ENCODE data around the gene MATCAP1. TPM values are rescaled to one million over a fixed set of nuclear protein-coding genes. Genes with fewer than 3 reads are reported as not detected.
A peak's percentile ranks its signal among the peaks of the same experiment; 100 is the strongest.

MATCAP1 gene
- polyA plus RNA-seq, 1 donor from 2014 or later, result 0.56 TPM

DNA sequence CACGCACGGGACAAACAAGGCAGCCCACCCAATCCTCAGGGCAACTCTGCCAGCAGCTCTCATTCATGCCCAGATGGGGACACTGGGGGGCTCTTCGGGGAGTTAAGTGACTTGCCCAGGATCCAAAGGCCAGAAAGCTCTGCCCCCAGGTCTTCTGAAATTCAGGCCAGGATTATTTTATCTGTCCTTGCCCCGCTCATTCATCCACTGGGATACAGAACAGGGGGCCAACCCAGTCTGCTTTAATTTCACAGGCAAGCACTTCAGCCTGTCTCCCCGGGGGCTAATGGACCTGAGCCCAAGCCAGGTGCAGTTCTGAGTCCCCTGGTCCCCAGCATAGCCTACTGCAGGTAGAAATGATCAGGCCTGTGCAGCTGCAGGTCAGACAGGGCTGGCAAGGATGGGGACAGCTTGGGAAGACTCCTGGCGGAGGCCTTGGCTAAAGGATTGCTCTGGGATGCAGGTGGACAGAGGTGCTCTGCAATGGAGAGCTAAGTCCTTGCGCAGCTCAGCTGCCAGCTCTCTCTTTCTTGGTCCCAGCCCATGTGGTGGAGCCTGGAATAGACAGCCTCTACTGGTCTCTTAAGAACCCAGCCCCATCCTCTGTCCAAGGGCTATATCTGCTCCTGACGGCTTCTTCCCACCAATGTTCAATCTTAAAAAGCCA, 32.2 kb downstream of the MATCAP1 start:
- Mint-ChIP-seq H3K27ac (no peak overlapping the region), H3K4me3 (peak overlapping the region; percentile 69 to 83 (median 78)), H3K9me3 (no peaks in the 10 kb centered on the region), H3K27me3 (peaks cover 6% of the 10 kb centered on the region), H3K4me1 (peaks cover 5 to 16% (median 11%) of the 10 kb centered on the region in 3 donors), H3K36me3 (peaks cover 2% of the 10 kb centered on the region)

DNA sequence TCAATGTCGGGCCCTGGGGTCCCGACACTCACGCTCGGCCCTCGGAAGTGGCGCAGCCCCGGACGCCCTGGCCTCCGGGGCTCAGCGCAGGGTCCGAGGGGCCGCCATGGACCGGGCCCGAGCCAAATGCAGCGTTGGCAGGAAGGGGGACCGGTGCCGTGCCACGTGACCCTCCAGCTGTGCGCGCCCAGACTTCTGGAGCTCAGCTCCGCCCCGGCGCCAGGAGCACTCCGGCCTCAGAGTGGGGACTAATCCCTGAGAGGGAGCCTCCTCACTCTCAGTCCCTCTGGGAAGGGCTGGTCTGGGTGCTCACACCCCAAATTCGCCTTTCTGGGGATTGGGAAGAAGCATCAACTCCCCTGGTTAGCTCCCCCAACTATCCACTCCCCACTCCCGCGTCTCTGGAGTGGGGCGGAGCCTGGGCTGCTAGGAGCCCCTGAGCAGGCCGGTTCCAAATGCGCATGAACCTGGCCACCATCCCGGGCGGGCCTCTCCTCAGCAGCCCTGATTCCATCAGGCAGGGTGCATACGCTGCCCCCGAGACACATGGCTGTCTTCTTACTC, 32.8 kb downstream of the MATCAP1 start, which contains the start of gene B3GNT9:
Gene B3GNT9, minus strand, starts transcription at position 166 of the 564 bp plus-strand sequence. CDS start 513 bp downstream, outside the sequence.
- H3K36me3 Mint-ChIP-seq, result peaks cover 2% of the 10 kb centered on the region
- H3K4me1 Mint-ChIP-seq, result peaks cover 5 to 11% (median 5%) of the 10 kb centered on the region in 3 donors
- H3K9me3 Mint-ChIP-seq, result no peaks in the 10 kb centered on the region
- peaks cover 6% of the 10 kb centered on the region for H3K27me3 Mint-ChIP-seq
- peak within 1 kb of the TSS; percentile 69 to 83 (median 78) for H3K4me3 Mint-ChIP-seq
- H3K27ac Mint-ChIP-seq, result no peak within 1 kb of the TSS

DNA sequence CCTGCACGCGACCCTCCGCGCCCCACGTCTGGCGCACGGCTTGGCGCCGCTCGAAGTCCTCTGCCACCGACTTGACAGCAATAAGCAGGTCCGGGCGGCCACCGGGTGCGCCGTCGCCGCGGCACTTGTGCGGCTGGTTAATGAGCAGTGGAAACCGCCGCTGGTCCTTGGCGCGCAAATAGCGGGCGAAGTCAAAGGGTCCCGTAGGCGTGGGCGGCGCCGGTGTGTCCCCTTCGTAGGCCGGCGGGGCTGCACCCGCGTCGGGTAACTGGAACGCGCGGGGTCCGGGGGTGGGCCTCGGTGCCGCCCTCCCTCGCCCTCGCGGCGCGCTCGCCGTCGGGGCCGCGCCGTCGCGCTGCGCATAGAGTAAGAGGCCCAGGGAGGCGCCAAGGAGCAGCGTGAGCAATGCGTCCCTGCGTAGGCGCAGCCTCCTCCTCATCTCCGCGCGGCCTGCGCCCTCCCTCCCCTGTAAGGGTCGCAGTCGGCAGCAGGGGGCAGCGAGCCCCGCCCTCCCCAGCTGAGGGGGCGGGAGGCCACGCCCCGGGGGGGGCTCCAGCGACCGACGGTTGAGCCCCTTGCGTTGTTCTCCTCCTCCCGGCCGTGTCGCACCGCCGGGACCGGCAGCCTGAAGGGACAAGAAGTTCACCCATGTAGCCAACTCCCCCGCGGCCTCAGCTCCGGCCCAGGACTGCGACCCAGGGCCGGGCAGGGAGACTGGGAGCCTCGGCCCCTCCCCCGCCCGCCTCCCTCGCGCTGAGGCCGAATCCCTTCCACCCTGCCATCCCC, 33.5 kb downstream of the MATCAP1 start:
- H3K4me1 Mint-ChIP-seq, result peaks cover 4 to 7% (median 5%) of the 10 kb centered on the region in 3 donors
- H3K36me3 Mint-ChIP-seq, result peaks cover 2% of the 10 kb centered on the region
- no peaks in the 10 kb centered on the region for H3K9me3 Mint-ChIP-seq
- H3K27me3 Mint-ChIP-seq, result peaks cover 6% of the 10 kb centered on the region
- no peak overlapping the region for H3K27ac Mint-ChIP-seq
- H3K4me3 Mint-ChIP-seq, result peak overlapping the region in 2 of 4 donors; percentile 23 to 75

DNA sequence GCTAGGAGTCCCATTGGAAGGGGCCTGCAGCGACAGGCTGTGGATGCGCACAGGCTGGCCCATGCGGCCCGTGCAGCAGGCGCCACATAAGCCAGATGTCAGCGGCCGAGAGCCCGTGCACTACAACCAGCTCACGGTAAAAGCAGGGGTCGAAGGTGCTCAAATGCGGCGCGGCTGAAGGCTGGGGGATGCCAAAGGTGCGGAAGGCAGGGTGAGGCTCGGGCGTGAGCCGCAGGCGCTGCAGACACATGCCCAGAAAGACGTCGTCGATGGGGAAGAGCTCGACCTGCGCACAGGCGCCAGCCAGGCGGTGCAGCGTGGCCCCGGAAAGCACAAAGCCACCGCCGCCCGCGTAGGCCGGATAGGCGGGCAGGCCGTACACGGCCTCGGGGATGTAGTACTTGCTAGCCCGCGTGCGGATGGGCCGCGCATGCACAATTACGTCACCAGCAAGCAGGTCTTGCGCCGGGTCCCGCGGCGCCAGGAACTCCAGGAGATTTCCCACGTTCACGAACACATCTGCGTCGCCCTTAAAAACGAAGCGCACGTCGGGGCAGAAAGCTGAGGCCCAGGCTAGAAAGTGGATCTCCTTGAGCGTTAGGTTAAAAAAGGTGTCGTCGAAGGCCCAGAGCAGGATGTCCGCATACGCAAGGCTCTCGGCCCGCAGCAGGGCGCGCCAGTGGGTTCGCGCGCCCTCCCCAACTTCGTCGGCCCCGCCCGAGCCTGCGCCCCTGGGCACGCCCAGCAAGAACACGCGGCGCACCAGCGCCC, 34.3 kb downstream of the MATCAP1 start:
- Mint-ChIP-seq H3K9me3 (no peaks in the 10 kb centered on the region), H3K4me1 (peaks cover 3 to 7% (median 5%) of the 10 kb centered on the region in 3 donors), H3K4me3 (peak overlapping the region in 3 of 4 donors; percentile 48 to 53 (median 51)), H3K36me3 (peaks cover 8% of the 10 kb centered on the region), H3K27ac (peak overlapping the region in 1 of 3 donors; percentile 35), H3K27me3 (peaks cover 6% of the 10 kb centered on the region)

DNA sequence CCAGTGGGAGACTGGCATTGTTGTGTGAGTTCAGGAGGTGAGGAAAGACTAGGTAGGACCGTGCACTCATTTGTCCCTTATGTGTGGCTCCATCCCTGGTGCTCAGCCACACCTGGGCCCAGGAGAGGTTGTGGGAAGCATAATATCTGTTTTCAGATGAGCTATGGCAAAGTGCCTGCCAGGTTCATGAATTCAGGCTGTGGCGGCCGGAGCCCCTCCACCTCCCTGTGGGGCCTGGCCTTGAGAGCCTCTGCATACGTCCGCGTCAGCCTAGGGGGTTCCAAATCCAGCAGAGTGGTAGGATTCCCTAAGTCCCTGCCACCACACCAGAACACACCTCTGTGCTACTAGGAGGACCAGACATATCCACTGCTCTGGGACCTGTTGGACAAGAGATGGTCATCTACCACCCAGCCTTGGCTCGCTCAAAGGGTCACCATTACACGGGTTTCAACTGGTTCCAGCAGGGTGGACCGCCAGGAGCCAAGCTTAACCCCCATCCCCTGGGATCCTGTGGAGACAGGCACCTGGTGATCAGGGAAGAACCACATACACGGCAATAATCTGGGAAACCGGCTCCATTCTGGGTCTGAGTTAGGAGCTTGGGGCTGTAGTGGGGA, 35.0 kb downstream of the MATCAP1 start:
- Mint-ChIP-seq H3K4me1 (peaks cover 1 to 5% (median 5%) of the 10 kb centered on the region in 3 donors), H3K4me3 (peak overlapping the region in 1 of 4 donors; percentile 53), H3K27me3 (peaks cover 6% of the 10 kb centered on the region), H3K9me3 (no peaks in the 10 kb centered on the region), H3K36me3 (peaks cover 9% of the 10 kb centered on the region), H3K27ac (peak overlapping the region in 1 of 3 donors; percentile 35)

DNA sequence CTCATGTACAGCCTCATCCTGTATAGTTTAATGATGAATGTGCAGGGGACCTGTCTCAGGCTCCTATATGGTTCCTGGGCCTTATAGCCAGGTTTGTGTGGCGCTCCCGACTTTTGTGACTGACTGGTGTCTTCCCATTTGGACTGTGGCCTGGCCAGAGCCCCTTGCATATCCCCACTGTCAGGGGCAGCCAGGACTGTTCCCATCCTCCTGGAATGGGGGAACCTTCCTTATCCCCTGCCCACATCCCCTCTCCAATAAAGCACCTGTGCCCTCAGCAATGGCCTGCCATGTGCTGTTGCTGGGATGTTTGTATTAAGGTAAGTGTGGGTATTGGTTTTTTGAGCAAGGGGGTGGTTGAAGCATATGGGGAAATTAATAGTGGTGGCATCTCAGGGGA, 35.5 kb downstream of the MATCAP1 start:
- H3K4me1 Mint-ChIP-seq, result peaks cover 1 to 5% (median 3%) of the 10 kb centered on the region in 3 donors
- H3K27ac Mint-ChIP-seq, result no peak overlapping the region
- no peaks in the 10 kb centered on the region for H3K9me3 Mint-ChIP-seq
- peak overlapping the region in 1 of 4 donors; percentile 53 for H3K4me3 Mint-ChIP-seq
- peaks cover 12% of the 10 kb centered on the region for H3K36me3 Mint-ChIP-seq
- peaks cover 6% of the 10 kb centered on the region for H3K27me3 Mint-ChIP-seq

DNA sequence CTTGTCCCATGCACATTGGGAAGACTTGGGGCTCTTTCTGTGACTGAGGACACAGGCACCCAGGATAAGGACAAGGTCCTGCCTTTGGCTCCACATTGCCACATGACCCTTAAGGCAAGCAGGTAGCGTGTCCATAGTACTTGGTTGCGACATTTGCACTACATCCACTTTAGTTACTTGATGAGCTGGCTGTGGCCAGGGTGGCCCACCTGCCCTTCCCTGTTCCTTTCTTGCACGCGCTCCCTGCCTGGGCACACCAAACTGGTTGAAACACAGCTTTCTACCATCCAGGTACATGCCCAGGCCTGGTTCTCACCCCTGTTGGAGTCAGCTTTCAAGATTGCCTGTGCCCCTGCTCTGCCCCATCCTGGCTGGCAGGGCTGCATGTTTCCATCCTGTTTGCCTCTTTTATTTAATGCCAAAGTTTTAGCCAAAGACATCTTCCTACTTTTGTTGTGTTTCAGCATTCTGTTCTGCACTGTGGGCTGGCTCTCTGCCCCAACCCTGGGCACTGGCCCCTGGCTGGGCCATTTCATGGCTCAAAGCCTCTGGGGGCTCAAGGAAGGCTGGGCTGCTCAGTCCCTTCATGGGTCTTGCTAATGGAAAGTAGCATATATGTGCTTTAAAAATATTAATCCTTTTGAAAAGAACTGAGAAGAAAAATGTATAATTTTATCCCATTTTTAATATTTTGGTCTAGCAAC, 36.2 kb downstream of the MATCAP1 start:
- H3K9me3 Mint-ChIP-seq, result no peaks in the 10 kb centered on the region
- H3K36me3 Mint-ChIP-seq, result peaks cover 12% of the 10 kb centered on the region
- peaks cover 6% of the 10 kb centered on the region for H3K27me3 Mint-ChIP-seq
- no peak overlapping the region for H3K4me3 Mint-ChIP-seq
- peak overlapping the region in 1 of 3 donors; percentile 32 for H3K27ac Mint-ChIP-seq
- H3K4me1 Mint-ChIP-seq, result peaks cover 1 to 5% (median 3%) of the 10 kb centered on the region in 3 donors

DNA sequence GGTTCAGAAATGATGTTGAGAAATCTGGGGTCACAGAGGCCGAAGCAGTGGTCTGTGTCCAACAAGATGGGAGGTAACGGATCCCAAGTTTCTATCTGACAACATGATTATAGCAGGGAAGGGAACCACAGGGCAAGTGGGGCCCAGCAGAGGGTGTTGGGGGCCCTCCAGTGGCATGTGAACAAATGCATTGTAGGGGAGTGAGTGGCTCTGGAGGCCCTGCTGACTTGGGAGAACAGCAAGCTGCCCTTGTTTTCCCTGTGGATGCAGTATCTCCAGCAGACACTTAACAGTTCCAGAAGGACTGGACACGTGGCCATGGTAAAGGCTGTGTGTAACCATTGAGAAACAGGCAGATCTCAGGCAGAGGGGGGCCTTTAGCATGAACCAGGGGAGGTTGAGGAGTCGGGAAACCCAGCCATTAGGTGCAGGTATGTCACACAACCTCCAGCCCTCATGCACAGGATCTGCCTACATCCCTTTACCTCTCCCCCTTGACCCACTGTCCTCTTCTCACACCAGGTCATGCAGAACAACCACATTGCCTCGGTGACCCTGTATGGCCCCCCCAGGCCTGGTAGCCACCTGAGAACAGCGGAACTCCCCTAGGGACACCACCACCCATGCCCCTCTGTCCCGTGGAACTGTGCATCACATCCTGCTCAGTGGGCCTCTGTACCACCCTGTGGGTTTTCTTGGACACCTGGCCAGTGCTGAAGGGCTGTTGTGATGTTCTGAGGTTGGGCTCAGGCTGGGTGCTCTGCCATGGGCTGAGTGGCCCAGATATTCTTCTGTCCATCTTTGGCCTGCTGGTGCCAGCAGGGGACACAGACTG, 37.0 kb downstream of the MATCAP1 start:
- no peaks in the 10 kb centered on the region for H3K9me3 Mint-ChIP-seq
- H3K4me3 Mint-ChIP-seq, result no peak overlapping the region
- H3K36me3 Mint-ChIP-seq, result peaks cover 12% of the 10 kb centered on the region
- H3K27ac Mint-ChIP-seq, result peak overlapping the region in 2 of 3 donors; percentile 32 to 83
- H3K27me3 Mint-ChIP-seq, result peaks cover 6% of the 10 kb centered on the region
- peaks cover 1 to 5% (median 3%) of the 10 kb centered on the region in 3 donors for H3K4me1 Mint-ChIP-seq

DNA sequence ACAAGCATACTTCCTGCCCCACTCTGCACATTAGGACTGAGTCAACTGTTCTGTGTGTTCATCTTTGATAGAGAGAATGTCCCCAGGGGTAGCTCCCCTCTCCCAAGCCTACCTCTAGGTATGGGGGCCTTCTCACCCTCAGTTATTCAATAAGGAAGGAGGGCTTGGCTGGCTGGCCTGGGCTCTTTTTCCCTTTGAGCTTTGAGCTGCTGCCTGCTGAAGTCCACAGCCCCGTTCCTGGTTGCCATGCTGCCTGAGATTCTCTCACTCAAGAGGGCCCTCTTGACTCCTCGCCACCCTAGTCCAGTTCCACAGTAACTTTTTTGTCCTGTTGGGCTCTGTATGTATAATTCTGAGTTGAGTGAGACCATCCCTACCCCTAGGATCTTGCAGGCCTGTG, 38.0 kb downstream of the MATCAP1 start:
- no peak overlapping the region for H3K4me3 Mint-ChIP-seq
- peaks cover 6% of the 10 kb centered on the region for H3K27me3 Mint-ChIP-seq
- no peaks in the 10 kb centered on the region for H3K9me3 Mint-ChIP-seq
- H3K4me1 Mint-ChIP-seq, result peaks cover 0 to 5% (median 1%) of the 10 kb centered on the region in 3 donors
- peaks cover 12% of the 10 kb centered on the region for H3K36me3 Mint-ChIP-seq
- no peak overlapping the region for H3K27ac Mint-ChIP-seq

DNA sequence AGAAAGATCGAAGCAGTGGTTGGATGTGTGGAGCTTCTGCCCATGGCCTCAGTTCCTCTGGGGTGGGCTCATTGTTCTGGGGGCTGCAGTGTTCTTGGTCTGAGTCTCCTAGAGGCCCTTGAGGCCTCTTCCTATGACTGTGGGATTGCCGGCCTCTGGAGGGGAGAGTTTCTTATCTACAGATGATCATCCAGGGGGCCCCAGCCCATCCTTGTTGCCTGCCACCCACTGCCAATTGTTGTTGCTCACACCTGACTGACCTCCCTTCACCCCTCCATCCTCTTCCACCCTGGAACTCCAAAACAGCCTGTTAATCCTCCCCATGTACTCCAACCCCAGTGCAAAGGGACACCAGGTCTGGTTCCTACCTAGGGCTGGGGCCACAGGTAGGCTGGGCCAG, 38.8 kb downstream of the MATCAP1 start:
- no peaks in the 10 kb centered on the region for H3K9me3 Mint-ChIP-seq
- peaks cover 6% of the 10 kb centered on the region for H3K27me3 Mint-ChIP-seq
- peaks cover 12% of the 10 kb centered on the region for H3K36me3 Mint-ChIP-seq
- peaks cover 0 to 5% (median 1%) of the 10 kb centered on the region in 3 donors for H3K4me1 Mint-ChIP-seq
- no peak overlapping the region for H3K4me3 Mint-ChIP-seq
- no peak overlapping the region for H3K27ac Mint-ChIP-seq

DNA sequence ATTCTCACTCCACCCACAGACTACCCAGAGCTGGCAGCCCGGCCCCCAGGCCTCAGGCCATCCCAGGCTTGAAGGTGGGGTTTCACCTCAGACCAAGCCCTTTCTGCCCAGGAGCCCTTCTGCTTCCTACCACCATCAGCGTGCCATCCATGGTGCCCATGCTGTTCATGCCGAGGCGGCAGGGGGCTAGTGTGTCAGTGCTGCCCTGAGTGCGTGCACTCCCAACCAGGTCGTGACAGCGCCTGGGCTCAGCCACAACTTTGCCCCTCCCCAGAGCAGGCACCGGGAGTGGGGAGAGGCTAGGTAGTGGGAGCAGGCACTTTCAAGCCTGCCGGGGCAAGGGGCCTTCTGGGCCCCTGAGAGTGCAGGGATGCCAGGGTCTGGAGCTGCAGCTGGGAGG, 41.4 kb downstream of the MATCAP1 start:
- no peaks in the 10 kb centered on the region for H3K27me3 Mint-ChIP-seq
- H3K4me1 Mint-ChIP-seq, result no peaks in the 10 kb centered on the region
- H3K4me3 Mint-ChIP-seq, result no peak overlapping the region
- peak overlapping the region in 1 of 3 donors; percentile 77 for H3K27ac Mint-ChIP-seq
- H3K9me3 Mint-ChIP-seq, result no peaks in the 10 kb centered on the region
- H3K36me3 Mint-ChIP-seq, result peaks cover 13% of the 10 kb centered on the region

DNA sequence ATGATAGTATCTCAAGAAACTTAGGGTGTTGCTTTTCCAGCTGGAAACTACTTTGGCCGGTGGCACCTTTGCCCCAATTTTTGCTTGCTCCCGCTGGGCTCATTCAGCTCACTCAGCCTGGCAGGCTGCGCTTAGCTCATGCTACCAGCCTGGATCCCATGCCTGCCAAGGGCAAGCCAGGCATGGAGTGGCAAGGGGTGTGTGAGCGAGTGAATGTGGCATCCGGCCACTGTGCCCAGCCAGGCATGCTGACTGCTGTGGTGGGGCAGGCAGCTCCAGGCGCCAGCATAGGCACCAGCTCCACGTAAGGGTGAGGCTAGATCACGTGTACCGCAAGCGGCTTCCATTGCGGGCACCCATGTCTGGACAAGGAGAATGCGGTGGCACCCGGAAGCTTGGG, 42.4 kb downstream of the MATCAP1 start:
- no peak overlapping the region for H3K4me3 Mint-ChIP-seq
- no peaks in the 10 kb centered on the region for H3K4me1 Mint-ChIP-seq
- no peak overlapping the region for H3K27ac Mint-ChIP-seq
- peaks cover 15% of the 10 kb centered on the region for H3K36me3 Mint-ChIP-seq
- H3K9me3 Mint-ChIP-seq, result no peaks in the 10 kb centered on the region
- no peaks in the 10 kb centered on the region for H3K27me3 Mint-ChIP-seq

DNA sequence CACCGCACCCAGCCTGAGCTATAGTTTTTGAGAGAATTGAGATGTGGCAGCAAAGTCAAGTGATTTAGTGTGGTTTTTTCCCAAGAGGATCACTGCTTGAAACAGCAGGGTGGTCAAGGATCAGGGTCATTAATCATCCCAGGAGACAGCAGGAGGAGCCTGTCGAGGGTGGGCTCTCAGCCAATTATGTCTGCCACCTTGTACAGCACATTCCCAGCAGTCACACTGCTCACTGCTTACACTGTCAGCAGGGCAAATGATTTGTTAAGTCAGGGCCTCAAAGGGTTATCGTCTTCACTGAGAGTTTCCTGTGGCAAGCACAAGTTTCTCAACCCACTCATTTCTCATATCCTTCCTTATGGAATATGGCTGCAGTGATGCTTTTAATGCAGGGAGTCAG, 46.2 kb downstream of the MATCAP1 start:
- Mint-ChIP-seq H3K36me3 (peaks cover 14% of the 10 kb centered on the region), H3K27ac (no peak overlapping the region), H3K9me3 (no peaks in the 10 kb centered on the region), H3K4me3 (no peak overlapping the region), H3K27me3 (no peaks in the 10 kb centered on the region), H3K4me1 (peaks cover 0 to 1% (median 0%) of the 10 kb centered on the region in 3 donors)
